Body of pancreas (tissue), 4 donors: Measurements from ENCODE around the gene SEC24A.

Experiments
- POLR2A ChIP-seq, 3 donors: fragments of 450-650 bp; IDR thresholded peaks; one replicate each; pipeline ENCODE4 v1.6.1; 2016; ENCODE audit warnings: antibody characterized with exemption in 3 of 3, mild to moderate bottlenecking in 2 of 3
- TF ChIP-seq, protein P1 (sequence below), 7 experiments: fragments of 450-650 bp in 4 of 7; fragments of 200-600 bp in 3 of 7; sonication (generic) in 3 of 7; IDR thresholded peaks; one replicate each; pipeline ENCODE4 v1.5.1; 2016 to 2019; ENCODE audit warnings: antibody characterized with exemption in 7 of 7

GRCh38 chr5:134642931-134643530 lies 5.6 kb upstream of the SEC24A start:
- TF ChIP-seq, protein P1, sequence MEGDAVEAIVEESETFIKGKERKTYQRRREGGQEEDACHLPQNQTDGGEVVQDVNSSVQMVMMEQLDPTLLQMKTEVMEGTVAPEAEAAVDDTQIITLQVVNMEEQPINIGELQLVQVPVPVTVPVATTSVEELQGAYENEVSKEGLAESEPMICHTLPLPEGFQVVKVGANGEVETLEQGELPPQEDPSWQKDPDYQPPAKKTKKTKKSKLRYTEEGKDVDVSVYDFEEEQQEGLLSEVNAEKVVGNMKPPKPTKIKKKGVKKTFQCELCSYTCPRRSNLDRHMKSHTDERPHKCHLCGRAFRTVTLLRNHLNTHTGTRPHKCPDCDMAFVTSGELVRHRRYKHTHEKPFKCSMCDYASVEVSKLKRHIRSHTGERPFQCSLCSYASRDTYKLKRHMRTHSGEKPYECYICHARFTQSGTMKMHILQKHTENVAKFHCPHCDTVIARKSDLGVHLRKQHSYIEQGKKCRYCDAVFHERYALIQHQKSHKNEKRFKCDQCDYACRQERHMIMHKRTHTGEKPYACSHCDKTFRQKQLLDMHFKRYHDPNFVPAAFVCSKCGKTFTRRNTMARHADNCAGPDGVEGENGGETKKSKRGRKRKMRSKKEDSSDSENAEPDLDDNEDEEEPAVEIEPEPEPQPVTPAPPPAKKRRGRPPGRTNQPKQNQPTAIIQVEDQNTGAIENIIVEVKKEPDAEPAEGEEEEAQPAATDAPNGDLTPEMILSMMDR (IDR thresholded peaks at IDR 0.05): no peak
- no peak for TF ChIP-seq POLR2A (IDR thresholded peaks at IDR 0.05)
